GM12875 (cell line): ENCODE data around the gene NPEPL1.

Experiments used
- H3K4me3 ChIP-seq: one replicate; pipeline ENCODE4 v1.5.1; 2011; ENCODE audit warnings: low read depth, low read length, control low read depth
- TF ChIP-seq, protein P1 (sequence below): IDR thresholded peaks from 2 replicates; pipeline ENCODE4 v1.5.1; 2011; ENCODE audit warnings: low read depth, mild to moderate bottlenecking, control low read depth, inconsistent platforms, low read length, moderate library complexity, borderline replicate concordance; ENCODE audit not compliant: insufficient read depth

The NPEPL1 gene

DNA sequence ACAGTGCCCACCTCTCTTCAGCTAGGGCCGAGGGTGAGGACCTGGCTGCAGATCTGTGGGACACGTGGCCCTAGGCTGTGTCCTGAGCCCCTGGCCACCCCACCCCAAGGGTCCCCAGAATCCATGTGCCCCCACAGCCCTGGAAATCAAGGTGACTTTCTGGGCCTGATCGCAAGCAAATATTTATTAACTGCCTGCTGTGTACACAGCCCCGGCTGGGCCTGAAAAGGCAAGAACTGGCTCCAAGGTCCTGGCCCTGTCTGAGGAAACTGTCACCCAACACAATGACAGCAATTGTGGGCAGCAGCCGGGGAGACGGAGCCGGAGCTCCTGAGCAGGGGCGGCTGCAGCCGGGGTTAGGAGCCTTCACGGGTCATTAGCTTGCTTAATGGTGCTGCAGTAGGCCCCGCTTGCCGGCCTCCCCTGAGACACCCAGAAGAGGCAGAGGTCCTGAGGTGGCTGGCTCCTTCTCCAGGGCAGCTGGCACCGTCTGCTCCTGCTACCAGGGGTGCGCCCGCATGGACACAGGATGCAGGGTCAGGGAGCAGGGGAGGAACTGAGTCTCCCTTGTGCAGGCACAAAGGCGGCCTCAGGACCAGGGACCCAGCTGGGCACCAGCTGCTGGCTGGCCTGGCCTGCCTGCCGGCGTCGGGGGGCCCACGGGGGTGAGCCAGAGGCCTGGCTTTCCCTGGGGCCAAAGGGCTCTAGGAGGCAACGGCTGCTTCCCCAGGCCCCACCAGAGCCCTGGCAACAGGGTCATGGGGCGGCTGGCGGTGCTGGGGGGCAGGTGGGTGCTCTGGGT, 24.1 kb downstream of the NPEPL1 start:
- TF ChIP-seq, protein P1, sequence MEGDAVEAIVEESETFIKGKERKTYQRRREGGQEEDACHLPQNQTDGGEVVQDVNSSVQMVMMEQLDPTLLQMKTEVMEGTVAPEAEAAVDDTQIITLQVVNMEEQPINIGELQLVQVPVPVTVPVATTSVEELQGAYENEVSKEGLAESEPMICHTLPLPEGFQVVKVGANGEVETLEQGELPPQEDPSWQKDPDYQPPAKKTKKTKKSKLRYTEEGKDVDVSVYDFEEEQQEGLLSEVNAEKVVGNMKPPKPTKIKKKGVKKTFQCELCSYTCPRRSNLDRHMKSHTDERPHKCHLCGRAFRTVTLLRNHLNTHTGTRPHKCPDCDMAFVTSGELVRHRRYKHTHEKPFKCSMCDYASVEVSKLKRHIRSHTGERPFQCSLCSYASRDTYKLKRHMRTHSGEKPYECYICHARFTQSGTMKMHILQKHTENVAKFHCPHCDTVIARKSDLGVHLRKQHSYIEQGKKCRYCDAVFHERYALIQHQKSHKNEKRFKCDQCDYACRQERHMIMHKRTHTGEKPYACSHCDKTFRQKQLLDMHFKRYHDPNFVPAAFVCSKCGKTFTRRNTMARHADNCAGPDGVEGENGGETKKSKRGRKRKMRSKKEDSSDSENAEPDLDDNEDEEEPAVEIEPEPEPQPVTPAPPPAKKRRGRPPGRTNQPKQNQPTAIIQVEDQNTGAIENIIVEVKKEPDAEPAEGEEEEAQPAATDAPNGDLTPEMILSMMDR, result no peak
- no peak overlapping the region for H3K4me3 ChIP-seq

DNA sequence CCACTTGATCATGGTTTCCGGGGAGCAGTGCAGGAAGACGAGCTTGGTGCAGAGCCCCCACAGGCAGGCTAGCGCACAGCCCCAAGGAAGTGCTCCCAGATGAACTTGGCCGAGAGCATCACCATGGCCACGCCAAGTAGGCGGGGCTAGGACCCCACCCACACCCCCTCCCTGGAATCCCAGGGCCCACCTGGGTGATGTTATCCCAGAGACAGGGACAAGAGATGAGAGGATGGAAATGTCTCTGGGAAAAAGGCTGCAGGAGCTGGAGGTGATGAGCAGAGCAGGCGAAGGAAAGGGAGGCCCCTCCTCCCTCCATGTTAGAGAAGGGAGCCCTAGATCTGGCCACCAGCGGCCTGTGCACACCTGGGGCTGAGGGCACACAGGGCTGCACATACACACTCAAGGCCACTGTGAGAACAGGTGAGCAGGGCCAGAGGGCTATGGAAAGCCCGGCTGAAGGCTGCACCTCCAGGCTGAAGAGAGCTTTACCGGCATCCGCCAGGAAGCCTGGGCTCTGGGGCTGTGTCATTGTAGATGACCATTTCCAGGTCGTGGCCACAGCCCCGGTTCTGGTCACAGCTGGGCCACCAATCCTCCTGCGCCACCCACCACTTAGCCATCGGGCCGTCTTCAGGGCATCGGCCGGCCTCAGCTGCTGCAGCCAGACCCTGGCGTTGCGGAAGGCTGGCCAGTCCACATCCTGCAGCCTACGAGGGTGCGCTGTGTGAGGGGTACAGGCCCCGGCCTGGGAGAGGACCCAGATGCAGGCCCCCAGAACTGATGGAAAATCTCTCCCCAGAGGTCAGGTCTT, 24.9 kb downstream of the NPEPL1 start:
- no peak overlapping the region for H3K4me3 ChIP-seq
- TF ChIP-seq, protein P1, result no peak

- TF ChIP-seq, protein P1, result no peak
- H3K4me3 ChIP-seq, result no peak overlapping the region
Measured at GRCh38 chr20:58718121-58718563, 25.5 kb downstream of the NPEPL1 start.

GRCh38 chr20:58718729-58719128, 26.1 kb downstream of the NPEPL1 start:
- TF ChIP-seq, protein P1, result no peak
- H3K4me3 ChIP-seq, result no peak overlapping the region

DNA sequence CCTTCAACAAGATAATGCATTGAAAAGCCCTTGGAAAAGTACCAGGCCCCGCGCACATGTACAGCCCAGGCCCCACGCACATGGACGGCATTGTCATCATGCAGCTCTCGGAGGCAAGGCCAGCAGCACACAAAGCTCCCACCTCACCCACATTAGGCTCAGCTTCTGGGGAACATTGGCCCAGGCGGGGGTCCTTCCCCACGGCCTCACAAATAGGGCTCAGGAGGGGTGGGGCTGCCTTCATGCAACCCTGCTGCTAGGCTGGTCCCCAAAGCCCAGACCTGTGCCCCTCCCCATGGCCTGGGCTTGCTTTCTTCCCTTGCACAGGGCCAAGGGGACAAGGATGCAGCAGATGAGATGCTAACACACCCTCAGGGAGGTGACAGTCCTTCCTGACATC, 26.7 kb downstream of the NPEPL1 start:
- TF ChIP-seq, protein P1, result no peak
- no peak overlapping the region for H3K4me3 ChIP-seq

GRCh38 chr20:58719971-58720371, 27.4 kb downstream of the NPEPL1 start:
- no peak overlapping the region for H3K4me3 ChIP-seq
- TF ChIP-seq, protein P1, result no peak
